Hypothalamus (tissue), 51 donors: Measurements from ENCODE around the gene LCA5.
"Not testable (repeated sequence)": the region's sequence is repeated elsewhere in the genome, so short reads cannot be mapped to it uniquely, and the experiment has no call there.

Experiments
- DNase-seq, 51 donors: peaks; one replicate each; lab custom pipeline; 2025; lab: John Stamatoyannopoulos, UW

LCA5 gene

DNA sequence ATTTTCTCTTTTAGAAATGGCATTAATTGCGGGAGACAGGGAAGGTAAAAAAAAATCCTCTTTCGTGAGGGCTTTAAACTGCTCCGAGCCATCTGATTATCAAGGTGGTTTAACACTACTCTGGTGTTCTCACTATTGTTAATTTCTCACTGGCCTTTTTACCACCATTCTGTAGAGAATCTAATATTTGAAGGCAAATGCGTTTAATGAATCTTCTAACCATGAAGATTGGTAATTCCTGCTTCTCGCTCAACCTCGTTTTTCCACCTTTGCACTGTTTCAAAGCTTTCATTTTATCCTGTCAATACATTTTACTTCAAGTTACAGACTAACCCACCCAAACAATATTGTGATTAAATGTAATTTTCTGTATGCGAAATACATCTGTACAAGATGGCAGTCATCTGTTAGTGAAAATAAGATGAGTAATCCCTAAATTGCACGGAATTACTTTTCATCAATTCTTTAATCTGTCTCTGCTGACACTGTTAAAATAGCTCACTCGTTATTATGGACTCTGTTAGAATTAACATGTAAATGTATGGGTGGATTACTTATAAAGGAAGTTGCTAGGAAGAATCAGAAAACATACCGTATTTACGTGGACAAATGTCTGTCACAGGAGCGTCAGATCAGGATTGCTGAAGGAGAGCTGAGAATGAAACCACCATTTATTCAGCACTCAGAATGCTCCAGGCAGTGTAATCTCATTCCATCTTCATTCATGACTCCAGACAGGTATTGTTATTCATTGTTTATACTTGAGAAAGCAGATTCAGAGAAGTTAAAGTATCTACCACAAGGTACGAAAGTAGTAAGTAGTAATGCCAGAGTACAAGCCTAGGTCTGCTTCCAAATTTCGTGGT is 1.1 kb upstream of the LCA5 start:
- peak in 1 of 51 donors; percentile 63 for DNase-seq

DNA sequence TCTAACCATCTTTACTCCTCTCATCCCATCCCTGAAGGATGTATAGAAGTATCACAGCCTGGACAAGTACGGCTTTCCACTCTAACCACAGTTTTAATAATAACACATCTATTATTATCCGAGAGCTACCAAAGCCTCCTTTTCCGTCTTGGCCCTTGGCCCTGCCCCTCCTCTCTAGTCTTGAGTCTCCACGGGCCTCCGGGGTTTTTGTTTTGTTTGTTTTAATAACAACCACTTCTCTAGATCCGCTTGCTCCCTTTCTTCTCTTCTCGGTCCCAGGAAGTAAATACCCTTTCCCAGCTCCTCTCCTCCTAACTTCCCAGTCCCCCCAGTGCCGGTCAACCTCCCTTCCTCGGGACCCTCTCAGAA is 661 bp downstream of the LCA5 start:
- peak in 5 of 51 donors; percentile 19 to 77 (median 31) for DNase-seq

DNA sequence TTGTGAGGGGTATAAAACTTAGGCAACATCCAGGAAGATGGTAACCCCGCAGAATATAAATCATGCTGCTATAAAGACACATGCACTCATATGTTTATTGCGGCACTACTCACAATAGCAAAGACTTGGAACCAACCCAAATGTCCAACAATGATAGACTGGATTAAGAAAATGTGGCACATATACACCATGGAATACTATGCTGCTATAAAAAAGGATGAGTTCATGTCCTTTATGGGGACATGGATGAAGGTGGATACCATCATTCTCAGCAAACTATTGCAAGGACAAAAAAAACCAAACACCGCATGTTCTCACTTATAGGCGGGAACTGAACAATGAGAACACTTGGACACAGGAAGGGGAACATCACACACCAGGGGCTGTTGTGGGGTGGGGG is 7.7 kb downstream of the LCA5 start:
- DNase-seq, result not testable (repeated sequence)

DNA sequence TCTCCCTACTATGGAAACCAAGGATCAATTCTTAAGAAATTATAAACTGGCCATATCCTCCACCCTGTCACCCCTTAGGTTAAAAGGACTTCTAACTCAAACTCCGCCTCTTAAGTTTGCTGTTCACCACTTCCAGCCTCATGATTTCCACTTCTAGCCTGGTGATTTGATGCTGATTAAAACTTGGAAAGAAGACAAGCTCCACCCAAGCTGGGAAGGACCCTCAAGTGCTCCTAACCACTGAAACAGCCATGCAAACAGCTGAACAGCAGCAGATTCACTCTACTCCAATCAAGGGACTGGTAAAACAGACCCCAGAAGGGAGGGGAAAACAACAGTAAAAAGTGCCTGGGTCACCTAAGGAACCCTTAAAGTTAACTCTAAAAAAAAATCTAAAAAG is 10.3 kb downstream of the LCA5 start:
- no peak for DNase-seq

DNA sequence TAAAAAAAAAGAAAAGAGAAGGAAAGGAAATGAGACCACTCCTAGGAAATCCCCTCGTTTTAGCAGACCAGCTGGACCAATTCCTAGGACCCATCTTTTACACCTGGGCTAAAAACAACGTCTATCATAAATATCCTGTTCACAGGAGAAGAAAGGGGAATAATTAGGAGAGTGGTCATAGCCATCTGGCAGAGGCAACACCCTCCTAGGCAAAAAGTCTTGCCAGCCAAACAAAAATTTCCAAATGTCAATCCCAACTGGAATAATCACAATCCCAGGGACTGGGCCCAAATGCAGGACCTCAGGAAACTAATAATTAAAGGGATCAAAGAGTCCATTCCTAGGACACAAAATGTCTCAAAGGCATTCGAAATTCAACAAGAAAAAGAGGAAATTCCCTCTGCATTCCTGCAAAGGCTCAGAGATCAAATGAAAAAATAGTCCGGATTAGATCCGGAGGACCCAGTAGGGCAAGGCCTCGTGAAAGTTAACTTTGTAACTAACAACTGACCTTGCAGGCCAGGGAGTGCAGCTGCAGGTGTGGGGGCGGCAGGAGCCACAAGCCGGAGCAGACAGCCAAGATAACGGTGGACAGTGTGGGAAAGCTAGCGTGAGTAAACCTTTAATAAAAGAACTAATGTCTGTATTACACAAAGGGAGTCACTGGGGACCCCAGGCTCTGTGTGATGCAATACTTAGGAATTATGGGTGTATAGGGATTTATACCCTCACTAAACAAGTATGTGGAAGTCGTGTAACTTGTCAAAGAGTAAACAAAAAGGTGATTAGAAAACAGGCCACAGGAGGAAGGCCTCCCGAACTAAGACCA is 11.7 kb downstream of the LCA5 start:
- no peak for DNase-seq

DNA sequence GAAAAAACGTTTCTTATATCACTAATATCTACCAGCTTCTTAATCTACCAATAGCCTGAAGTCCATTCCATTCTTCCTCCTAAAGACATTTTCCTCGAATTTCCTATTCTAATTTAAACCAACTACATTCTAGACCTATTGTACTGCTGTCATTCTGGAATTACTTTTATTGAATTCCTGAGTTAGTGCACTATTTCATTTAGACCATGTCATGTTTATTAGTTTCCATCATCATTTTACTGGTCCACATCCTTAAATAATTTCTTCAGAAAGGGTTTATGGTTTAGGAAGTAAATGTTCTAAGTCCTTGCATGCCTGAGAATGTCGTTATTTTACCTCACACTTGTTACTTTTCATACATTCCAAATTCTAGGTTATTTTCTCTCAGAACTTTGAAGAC is 13.2 kb downstream of the LCA5 start:
- DNase-seq, result no peak

DNA sequence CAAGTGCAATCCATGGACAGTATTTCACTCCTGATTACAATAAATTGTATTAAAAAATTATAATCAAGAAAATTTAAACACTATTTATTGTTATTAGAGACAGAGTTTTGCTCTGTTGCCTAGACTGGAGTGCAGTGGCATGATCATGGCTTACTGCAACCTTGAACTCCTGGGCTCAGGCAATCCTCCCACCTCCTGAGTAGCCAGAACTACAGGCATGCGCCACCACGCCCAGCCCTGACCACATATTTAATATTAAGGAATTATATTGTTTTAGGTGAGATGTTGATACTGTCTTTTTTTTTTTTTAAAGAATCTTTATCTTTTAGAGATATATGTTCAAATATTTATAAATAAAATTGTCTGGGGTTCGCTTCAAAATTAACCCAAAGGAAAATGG is 14.6 kb downstream of the LCA5 start:
- no peak for DNase-seq

DNA sequence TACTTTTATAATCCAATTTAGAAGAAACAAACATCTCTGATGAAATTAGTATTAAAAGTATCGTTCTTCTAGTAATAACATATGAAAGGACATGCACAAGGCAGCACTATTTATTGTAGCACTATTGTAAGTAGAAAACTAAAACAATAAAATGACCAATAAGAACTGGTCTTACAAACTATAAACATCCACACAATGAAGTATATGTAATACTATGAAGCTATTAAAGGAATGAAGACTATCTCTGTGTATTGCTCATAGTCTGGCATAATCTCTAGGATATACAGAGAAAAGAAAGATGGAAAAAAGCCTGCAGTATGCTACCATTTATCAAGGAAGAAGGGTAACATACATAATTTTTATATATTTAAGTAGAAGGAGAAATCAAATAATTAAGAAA is 16.7 kb downstream of the LCA5 start:
- no peak for DNase-seq

DNA sequence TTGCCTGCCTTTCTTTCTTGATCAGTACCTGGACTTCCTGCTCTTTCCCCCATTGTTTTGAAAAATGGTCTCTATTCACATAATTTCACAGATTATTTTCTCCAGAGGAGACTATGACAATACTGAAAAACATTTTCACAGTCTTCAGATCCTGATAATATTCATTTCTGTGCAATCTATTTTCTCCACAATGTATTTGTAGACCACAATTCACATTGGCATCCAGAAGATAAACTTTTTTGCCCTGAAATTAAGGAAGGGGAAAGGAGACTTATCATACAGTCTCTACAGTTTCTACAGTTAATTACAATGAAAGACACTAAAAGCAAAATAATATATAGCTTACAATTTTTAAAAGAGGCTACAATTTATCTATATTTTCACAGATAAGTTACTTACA is 18.4 kb downstream of the LCA5 start:
- no peak for DNase-seq

DNA sequence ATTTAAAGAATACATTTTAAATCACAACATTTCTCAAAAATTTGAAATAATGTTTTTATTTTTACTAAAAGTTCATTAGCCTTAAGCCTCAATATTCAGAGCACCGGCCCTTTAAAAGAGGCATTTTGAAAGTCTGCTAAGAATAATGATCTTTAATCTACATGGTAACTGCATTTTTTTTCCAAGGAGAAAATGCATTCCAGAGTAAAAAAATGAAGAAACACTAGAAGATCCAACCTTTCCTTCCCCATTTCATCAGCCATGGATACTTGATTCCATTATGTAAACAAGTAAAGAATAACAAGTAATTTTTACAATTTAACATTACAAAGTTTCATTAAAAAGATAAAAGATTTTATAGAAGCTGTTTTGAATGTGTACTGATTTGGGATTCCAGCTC is 21.8 kb downstream of the LCA5 start:
- no peak for DNase-seq

DNA sequence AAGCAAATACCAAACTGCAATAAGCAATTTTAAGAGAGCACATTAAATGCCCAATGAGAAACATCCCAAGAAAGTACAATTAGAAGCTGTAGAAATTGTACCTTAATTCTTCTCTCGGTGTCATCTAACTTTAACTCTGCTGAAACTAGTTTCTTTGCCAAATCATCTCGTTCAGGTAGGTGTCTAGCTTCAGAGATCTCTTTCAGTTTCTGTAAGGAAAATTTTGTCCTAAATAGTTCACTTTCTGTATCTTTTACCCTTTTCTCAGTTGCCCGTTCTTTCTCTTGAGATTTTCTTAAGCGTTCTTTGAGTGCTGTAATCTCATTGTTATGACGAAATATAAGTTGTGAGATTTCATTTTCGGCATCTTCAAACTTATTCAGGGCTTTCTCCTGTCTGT is 24.1 kb downstream of the LCA5 start:
- no peak for DNase-seq

DNA sequence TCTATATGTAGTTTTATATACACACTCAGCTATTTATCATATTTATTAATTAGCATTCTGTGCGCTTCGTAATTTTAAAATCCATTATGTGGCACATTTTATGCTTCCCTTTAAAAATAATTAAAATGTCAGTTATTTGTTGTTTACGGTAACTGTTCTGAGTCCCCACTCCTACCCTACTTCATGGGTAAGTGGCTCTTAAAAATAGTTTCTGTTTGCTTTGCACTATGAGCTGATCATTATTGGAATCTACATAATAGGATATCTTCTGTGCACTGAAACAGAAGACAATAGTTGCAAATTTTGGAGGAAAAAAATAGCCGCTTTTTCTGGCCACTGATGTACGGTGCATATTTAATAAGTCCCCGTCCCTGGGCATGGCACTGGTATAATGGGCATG is 25.2 kb downstream of the LCA5 start:
- DNase-seq, result no peak

DNA sequence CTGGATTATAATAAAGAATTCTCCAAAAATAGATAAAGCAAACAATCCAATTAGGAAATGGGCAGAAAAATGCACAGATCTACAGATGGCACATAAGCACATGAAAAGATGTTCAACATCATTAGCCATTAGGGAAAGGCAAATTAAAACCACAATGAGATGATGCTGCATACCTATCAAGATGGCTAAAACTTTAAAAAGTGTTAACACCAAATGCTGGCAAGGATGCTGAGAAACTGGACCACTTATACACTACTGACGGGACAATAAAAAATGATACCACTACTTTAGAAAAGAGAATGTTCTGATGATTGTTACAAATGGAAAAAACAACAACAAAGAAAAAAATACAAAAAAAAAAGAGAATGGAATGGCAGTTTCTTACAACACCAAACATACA is 26.5 kb downstream of the LCA5 start:
- DNase-seq, result no peak

DNA sequence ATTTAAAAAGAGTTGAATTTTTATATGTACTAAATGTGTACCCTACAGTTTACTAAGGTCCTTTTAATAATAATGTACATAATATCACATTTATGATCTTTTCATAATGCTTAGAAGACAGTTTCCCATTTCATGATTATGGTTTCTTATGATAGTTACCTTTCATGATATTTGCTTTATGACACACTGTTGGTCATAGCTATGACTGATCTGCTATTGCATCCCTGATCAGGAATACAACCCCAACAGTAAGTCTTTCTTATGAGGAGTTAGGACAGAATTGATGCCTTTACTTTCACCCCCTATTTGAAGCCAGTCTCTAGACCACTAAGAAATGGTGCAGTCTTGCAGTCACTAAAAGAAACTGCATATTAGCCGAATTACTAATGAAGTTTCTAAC is 31.0 kb downstream of the LCA5 start:
- no peak for DNase-seq

DNA sequence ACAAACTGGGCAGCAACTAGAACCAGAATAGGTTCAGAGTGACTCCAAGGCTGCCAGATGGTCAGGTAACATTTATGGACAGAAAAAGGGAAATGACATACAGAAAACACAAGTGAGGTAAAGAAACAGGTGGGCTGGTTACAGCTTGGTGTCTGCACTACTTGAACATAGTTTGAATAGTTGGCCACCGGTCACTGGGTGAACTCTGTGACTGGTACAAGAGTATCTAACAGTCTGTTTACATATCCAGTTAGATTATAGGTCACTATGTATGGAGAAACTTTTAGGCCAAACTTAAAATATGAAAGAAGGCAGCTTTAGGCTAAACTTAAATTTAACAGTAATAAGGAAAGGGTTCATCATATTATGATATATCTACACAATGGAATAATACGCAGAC is 32.9 kb downstream of the LCA5 start:
- no peak for DNase-seq

DNA sequence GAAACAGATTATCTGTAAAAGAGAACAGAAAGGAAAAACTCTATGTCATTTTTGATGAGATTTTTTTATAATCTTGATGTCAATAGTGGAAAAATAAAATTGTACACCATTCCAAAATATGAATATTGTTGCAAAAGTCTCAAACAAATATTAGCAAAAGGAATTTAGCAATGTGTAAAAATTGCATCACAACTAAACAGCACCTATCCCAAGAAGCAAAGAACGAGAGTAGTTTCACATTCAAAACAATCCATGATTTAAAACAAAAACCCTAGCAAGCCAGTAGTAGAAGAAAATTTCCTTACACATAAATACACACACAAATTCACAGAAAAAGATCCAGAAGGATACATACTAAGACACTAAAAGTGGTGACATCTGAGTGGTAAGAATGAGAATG is 38.4 kb downstream of the LCA5 start:
- no peak for DNase-seq

DNA sequence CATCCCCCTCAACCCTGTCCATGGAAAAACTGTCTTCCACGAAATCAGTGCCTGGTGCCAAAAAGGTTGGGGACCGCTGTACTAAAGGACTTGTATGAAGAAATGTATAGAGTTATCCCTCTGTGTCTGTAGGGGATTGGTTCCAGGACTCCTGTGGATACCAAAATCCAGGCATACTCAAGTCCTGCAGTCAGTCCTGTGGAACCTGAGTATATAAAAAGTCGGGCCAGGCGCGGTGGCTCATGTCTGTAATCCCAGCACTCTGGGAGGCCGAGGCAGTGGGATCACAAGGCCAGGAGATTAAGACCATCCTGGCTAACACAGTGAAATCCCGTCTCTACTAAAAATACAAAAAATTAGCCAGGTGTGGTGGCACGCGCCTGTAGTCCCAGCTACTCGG is 42.0 kb downstream of the LCA5 start:
- no peak for DNase-seq

DNA sequence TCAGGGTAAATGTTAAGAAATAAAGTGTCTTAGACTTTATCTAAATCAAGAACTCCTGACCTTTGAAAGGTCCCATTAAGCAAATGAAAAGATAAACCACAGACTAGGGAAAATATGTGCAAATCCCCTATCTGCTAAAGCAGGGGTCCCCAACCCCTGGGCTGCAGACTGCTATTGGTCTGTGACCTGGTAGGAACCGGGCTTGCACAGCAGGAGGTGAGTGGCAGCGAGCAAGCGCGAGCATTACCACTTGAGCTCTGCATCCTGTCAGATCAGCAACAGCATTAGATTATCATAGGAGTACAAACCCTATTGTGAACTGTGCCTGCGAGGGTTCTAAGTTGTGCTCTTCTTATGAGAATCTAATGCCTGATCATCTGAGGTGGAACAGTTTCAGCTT is 42.4 kb downstream of the LCA5 start:
- no peak for DNase-seq

DNA sequence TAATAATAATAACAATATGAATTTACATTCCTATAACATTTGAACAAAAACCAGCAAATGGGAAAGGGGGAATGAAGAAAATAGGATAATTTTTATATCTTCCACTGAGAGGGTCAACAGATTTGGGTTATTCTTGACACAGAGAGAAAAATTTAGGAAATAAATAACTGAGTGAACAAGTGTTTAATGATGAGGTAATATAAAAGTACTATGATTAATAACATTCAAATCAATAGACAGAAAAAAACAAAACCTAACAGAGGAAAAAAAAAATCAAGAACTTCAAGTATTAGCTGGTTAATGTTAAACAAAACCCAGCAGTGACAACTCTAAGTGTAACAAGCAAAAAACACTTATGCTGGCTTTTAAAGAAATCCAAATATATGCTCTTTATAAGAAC is 66.5 kb downstream of the LCA5 start:
- no peak for DNase-seq

DNA sequence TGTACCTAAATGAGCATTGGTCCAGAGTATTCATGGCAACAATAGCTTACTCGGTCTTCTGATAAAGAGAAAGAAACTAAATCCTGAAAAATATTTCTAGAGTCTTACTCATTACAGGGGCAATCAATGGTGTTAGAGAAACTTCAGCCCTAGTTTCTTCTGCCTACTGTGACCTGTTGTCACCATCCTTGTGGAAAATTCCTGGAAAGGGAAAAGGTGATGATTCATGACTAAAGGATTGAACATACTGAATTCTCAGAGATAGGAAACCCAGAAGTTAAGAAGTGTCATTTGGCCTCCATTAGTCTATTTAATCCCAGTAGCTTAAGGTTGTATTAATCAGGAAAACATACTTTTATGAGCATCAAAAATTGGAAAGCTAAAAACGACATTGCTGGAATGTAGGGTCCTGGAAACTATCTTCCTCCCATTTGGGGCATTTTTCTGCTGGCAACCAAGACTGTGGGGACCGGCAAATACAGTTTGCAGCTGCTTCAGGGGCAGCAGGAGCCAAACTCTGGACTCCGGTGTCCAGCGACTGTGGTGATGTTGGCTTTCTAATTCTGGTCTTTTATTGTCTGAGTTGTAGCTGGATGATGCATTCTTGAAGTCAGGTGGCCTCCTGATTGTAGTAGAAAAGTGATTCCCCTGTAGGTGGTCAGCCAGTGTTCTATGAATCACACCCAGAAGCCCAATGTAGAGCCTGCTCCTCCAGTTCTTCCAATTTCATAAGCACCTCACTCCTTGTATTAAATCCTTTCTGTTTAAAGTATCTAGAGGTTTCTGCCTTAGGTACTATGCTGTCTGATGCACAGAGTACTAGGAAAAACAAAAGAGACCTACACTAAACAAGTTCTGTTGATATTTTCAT is 67.6 kb downstream of the LCA5 start:
- DNase-seq, result no peak

DNA sequence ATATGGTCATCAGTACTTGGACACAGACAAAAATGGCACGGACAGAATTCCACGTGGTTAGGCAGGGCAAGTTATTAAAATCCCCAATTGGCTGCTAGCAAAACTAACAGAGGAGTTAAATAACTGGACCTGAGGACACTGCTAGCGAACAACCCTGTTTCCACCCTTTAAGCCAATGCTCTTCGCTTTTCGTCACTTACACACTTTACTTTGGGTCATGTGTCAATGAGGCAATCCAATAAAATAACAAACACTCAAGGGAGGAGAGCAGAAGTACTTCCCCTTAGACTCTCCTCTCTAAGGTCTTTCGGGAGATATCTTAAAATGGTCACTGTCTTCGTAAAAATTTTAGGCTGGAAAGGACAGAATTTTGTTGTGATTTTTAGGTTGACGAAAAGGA is 68.6 kb downstream of the LCA5 start:
- DNase-seq, result no peak
